ENCODE data around the gene DGKI.

Gene DGKI

GRCh38 chr7:137685433-137686164 is 161.2 kb downstream of the DGKI start:
- ChIA-PET CTCF (no interaction called here), POLR2A (no interaction called here)
- TF ChIP-seq ARNT (IDR thresholded peaks at IDR 0.05) (no peak), ELF4 (IDR thresholded peaks at IDR 0.05) (no peak), FOXA1 (IDR thresholded peaks at IDR 0.05) (no peak), LEF1 (IDR thresholded peaks at IDR 0.05; ENCODE audit: borderline replicate concordance) (no peak), ZNF384 (IDR thresholded peaks at IDR 0.05) (no peak), CTBP1 (IDR thresholded peaks at IDR 0.05; ENCODE audit: borderline replicate concordance) (no peak), FOXK2 (IDR thresholded peaks at IDR 0.05) (no peak), SUZ12 (IDR thresholded peaks at IDR 0.05) (no peak), HDGF (IDR thresholded peaks at IDR 0.05; ENCODE audit: borderline replicate concordance) (no peak), SP1 (IDR thresholded peaks at IDR 0.05) (no peak), FOXM1 (IDR thresholded peaks at IDR 0.05; ENCODE audit: borderline replicate concordance) (no peak), TARDBP (IDR thresholded peaks at IDR 0.05) (no peak), NFRKB (IDR thresholded peaks at IDR 0.05) (no peak), L3MBTL2 (conservative IDR thresholded peaks at IDR 0.05) (no peak)
- no peak for DNase-seq (ENCODE audit: extremely low spot score)

DNA sequence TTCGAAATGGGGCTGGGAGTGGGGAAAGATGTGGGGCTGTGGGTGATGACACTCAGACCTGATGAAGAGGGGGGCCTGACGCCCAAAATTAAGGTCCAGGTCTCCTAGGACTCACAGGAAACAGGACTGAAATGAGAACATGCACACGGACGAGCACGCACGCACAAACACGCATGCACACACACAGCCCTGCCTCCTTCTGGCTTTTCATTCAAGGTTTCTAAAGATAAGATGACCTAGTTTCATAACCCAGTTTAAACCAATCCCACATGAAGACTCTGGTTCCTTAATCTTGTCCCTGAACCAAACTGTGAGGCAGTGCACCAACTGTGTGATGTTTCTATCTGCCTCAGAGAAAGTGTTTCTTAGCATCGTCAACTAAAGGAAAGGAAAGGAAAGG is 162.0 kb downstream of the DGKI start:
- ChIA-PET POLR2A (no interaction called here), CTCF (no interaction called here)
- TF ChIP-seq ZNF384 (IDR thresholded peaks at IDR 0.05) = no peak
- TF ChIP-seq NFRKB (IDR thresholded peaks at IDR 0.05) = no peak
- no peak for DNase-seq (ENCODE audit: extremely low spot score)

- ChIA-PET CTCF (no interaction called here), POLR2A (no interaction called here)
- TF ChIP-seq FOXA1 (IDR thresholded peaks at IDR 0.05) = no peak
- TF ChIP-seq SP1 (IDR thresholded peaks at IDR 0.05) = no peak
- no peak for DNase-seq (ENCODE audit: extremely low spot score)
Measured at GRCh38 chr7:137684316-137684715, 162.5 kb downstream of the DGKI start.

- DNase-seq (ENCODE audit: extremely low spot score) = no peak
- CTCF ChIA-PET = no interaction called here
- TF ChIP-seq CTBP1 (IDR thresholded peaks at IDR 0.05; ENCODE audit: borderline replicate concordance) (no peak), FOXM1 (IDR thresholded peaks at IDR 0.05; ENCODE audit: borderline replicate concordance) (no peak), SUZ12 (IDR thresholded peaks at IDR 0.05) (no peak), FOXK2 (IDR thresholded peaks at IDR 0.05) (no peak)
- POLR2A ChIA-PET = no interaction called here
Measured at GRCh38 chr7:137682596-137682995, 164.2 kb downstream of the DGKI start.

DNA sequence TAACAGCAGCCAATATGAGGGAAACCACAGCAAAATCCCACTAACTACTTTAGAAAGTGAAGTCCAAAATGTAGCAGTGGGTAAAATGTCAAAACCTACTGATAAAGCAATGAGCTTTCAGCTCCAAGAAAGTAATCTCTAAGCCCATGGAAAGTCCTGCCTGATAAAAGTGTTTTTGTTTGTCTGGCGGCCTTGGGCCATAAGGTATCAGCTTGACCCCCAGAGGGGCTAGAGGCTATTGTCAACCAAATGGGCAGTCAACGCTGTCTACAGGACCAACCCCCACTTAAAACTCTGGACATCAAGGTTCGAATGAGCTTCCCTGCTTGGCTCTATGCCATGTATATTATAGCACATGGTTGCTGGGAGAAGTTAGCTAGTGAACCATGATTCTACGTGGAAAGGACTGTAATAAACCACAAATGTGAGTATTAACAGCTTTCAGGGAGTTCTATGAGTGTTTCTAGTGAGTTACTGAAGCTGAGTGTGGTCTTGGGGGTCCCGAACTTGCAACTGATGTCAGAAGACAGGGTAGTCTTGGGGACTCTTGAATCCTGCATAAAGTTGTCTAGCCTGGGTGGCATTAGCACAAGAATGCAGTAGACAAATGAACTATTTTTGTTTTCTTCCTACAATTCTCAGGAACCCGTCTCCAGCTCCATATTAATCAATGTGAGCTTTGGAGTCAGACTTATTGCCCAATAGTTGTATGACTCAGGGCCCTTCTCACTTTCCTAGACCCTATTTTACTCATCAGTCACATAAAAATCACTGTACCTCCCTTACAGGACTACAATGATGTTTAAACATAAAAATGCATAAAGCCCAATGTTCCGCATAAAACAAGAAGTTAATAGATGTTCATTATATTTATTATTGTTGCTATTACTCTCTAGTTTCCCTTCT is 164.9 kb downstream of the DGKI start:
- DNase-seq (ENCODE audit: extremely low spot score) = no peak
- CTCF ChIA-PET = interaction anchor here (0.7 kb wide), 1 partner anchor 325 kb away, joined by 4 read pairs; no protein-coding TSS in a partner anchor
- TF ChIP-seq LEF1 (IDR thresholded peaks at IDR 0.05; ENCODE audit: borderline replicate concordance) (no peak), TARDBP (IDR thresholded peaks at IDR 0.05) (no peak), NFRKB (IDR thresholded peaks at IDR 0.05) (no peak), ARNT (IDR thresholded peaks at IDR 0.05) (no peak), ELF4 (IDR thresholded peaks at IDR 0.05) (no peak), SUZ12 (IDR thresholded peaks at IDR 0.05) (no peak), ZNF384 (IDR thresholded peaks at IDR 0.05) (no peak), FOXK2 (IDR thresholded peaks at IDR 0.05) (no peak)
- TF ChIP-seq, protein P1, sequence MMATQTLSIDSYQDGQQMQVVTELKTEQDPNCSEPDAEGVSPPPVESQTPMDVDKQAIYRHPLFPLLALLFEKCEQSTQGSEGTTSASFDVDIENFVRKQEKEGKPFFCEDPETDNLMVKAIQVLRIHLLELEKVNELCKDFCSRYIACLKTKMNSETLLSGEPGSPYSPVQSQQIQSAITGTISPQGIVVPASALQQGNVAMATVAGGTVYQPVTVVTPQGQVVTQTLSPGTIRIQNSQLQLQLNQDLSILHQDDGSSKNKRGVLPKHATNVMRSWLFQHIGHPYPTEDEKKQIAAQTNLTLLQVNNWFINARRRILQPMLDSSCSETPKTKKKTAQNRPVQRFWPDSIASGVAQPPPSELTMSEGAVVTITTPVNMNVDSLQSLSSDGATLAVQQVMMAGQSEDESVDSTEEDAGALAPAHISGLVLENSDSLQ (IDR thresholded peaks at IDR 0.05) = no peak
- POLR2A ChIA-PET = no interaction called here

DNA sequence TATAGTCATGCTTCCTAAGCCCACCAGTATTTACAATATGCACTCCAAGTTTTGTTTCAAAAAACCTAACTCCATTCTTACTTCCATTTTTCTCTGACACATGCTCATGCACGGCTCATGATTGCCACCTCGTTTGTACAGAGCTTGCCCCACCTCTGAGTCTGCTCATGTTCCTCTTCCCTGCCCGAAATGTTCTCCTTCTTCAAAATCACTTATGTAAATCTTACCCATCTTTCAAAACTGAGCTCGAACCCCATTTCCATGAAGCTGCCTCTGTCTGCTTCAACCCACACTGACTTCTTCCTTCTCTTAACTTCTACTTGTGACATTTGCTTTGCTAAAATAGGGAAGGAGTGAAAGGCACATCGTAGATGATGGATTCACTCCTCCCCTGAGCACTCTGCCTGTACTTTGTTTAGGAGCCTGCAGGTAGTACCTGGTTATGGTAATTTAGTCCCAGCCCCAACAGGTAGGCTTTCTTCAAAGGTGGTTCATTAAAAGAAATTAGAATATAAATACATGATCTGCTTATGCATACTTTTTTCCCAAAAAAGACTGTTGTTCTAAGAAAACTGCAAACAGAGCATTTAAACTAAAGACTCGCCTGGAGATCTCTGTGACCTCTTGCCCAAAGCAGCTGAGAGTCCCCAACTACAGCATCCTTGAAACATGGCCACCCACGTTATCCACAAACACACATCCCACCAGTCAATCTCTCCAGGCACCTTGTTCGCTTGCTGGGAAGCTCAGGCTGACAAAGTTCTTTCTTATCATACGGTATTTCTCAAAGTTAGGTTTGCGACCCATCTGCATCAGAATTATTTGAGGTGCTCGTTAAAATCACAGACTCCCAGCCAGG is 172.0 kb downstream of the DGKI start:
- DNase-seq (ENCODE audit: extremely low spot score) = no peak
- no peak for TF ChIP-seq ARNT (IDR thresholded peaks at IDR 0.05)
- no peak for TF ChIP-seq NFRKB (IDR thresholded peaks at IDR 0.05)
- TF ChIP-seq ZNF384 (IDR thresholded peaks at IDR 0.05) = no peak
- TF ChIP-seq FOXA1 (IDR thresholded peaks at IDR 0.05) = no peak
- TF ChIP-seq SUZ12 (IDR thresholded peaks at IDR 0.05) = no peak
- no peak for TF ChIP-seq LEF1 (IDR thresholded peaks at IDR 0.05; ENCODE audit: borderline replicate concordance)
- no peak for TF ChIP-seq SP1 (IDR thresholded peaks at IDR 0.05)
- no peak for TF ChIP-seq BHLHE40 (IDR thresholded peaks at IDR 0.05; ENCODE audit: borderline replicate concordance)
- no peak for TF ChIP-seq CTBP1 (IDR thresholded peaks at IDR 0.05; ENCODE audit: borderline replicate concordance)
- no peak for TF ChIP-seq TARDBP (IDR thresholded peaks at IDR 0.05)
- TF ChIP-seq, protein P1 (IDR thresholded peaks at IDR 0.05) = no peak
- TF ChIP-seq FOXM1 (IDR thresholded peaks at IDR 0.05; ENCODE audit: borderline replicate concordance) = no peak
- no peak for TF ChIP-seq HDGF (IDR thresholded peaks at IDR 0.05; ENCODE audit: borderline replicate concordance)
- TF ChIP-seq ELF4 (IDR thresholded peaks at IDR 0.05) = no peak
- no peak for TF ChIP-seq L3MBTL2 (conservative IDR thresholded peaks at IDR 0.05)
- TF ChIP-seq FOXK2 (IDR thresholded peaks at IDR 0.05) = no peak
- ChIA-PET POLR2A (no interaction called here), CTCF (interaction anchor here (1.6 kb wide), 1 partner anchor 19 kb away, joined by 7 read pairs; no protein-coding TSS in a partner anchor)
